Measurements from ENCODE around the gene PDK2.

PDK2 gene

GRCh38 chr17:50117202-50118051, 22.3 kb downstream of the PDK2 start:
- DNase-seq (ENCODE audit: low spot score): no peak

DNA sequence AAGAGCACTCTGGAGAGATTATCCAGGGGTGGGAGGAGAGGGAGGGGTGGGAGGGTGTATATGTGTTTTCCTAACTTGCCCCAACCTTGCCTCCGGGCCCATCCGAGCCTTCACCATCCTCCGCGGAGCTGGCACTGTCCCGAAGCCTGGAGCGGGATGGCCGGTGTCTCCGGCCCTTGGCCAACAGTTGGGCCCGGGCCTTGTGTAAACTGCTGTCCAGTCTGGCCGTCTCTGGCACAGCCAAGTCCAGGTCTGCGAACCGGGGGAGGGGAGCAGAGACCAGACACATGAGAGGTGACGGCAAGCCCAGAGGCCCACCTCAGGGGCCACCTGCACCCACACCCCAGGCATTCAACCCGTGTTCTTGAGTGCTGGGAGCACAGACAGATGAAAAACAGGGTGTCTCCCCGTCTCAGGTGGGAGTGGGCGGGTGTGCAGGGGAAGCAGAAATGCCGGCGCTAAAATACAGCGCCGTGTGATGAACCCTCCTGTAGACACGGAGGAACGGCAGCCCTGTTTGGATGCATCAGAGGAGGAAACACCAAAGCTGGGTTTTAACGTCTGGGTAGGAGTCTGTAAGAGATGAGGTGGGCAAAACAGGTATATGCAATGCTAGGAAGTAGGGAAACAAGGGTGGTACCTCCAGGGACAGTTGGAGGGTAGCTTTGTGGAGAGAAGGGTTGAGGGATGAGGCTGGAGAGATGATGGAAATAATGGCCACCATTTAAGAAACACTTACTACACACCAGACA, 23.1 kb downstream of the PDK2 start:
- DNase-seq (ENCODE audit: low spot score): no peak

GRCh38 chr17:50118828-50119218, 23.7 kb downstream of the PDK2 start:
- DNase-seq (ENCODE audit: low spot score): no peak

DNA sequence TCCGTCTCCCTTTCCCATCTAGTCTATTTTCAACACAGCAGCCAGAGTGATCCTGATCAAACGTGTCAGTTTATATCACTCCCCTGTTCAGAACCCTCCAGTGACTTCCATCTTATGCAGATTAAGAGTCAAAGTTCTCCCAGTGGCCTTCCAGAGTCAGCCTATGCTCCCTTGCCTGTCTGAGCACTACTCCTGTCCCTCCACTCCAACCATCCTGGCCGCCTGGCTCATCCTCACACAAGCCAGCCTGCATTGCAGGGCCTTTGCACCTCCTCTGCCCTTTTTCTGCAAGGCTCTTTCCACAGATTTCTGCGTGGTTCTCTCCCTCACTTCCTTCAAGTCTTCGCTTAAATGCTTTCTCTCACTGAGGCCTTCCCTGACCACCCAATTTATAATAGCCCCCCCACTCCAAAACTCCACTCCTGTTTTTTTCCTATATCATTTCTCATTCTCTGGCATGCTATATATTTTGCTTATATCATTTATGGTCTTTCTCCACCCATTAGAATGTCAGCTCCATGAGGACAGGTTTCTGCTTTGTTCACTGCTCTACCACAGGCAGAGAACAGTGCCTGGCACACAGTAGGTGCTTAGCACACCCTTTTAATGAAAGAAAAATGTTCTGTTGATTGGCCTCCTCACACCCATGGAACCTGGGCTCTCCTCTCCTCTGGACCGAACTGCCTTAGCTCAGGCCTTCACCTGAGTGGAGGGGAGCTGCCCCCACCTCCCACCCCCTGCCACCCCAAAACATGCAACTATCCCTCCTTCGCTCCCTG, 25.5 kb downstream of the PDK2 start:
- DNase-seq (ENCODE audit: low spot score): no peak

GRCh38 chr17:50122945-50123344, 27.8 kb downstream of the PDK2 start:
- no peak for DNase-seq (ENCODE audit: low spot score)

DNA sequence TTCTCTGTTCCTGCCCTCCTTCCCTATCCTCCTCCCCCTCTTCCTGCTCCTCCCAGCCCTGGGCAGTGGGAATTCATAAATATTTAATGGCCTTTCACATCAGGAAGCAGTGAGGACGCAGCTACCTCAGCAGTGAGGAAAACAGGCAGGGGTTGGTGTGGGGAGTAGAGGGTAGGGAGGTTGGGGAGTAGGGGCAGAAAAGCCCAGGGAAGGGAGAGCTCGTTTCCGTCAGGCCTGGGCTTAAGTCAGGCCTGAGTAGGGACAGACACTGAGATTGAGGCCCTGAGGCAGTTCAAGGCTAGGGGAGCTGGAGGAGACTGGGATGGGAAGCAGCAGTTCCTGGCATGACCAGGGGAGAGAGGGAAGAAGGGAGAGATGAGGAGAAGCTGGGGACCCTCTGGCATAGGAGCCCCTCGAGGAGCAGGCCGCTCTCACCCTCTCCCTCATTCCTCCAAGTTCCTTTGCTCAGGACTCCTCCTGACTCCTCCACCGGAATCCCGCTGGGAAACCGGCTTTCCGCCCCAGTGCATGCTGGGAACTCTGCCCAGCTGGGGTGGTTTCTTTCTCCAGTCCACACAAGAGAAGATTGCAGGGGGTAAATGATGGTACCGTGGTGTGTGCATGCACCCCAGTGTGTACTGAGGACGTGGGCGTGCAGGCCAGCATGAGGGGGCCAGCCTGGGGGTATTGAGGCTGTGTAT, 28.6 kb downstream of the PDK2 start:
- DNase-seq (ENCODE audit: low spot score): no peak

DNA sequence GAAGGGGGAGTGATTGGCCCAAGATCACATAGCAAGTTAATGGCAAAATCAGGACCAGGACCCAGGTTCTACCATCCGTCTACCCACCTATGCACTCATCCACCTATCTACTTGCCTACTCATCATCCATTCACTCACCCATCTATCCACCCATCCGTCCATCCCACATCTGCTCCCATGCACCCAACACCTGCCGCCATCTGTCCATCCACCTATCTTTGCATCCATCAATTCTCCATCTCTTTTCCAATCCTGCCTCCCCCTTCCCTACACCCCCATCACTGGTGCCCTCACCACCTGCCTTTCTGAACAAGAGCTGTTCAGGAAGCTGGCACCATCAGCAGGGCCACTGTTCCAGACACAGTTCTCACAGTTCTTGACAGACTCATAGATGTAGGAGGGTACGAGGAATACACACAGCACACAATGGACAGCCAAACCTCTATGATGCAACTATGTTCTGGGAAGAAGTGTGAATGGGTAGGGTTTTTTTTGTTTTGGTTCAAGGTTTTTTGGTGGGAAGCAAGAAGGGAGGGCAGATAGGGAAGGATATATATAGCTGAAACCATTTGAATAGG, 30.4 kb downstream of the PDK2 start:
- DNase-seq (ENCODE audit: low spot score): no peak

- DNase-seq (ENCODE audit: low spot score): no peak
Observed at GRCh38 chr17:50127697-50128361, 32.7 kb downstream of the PDK2 start.

DNA sequence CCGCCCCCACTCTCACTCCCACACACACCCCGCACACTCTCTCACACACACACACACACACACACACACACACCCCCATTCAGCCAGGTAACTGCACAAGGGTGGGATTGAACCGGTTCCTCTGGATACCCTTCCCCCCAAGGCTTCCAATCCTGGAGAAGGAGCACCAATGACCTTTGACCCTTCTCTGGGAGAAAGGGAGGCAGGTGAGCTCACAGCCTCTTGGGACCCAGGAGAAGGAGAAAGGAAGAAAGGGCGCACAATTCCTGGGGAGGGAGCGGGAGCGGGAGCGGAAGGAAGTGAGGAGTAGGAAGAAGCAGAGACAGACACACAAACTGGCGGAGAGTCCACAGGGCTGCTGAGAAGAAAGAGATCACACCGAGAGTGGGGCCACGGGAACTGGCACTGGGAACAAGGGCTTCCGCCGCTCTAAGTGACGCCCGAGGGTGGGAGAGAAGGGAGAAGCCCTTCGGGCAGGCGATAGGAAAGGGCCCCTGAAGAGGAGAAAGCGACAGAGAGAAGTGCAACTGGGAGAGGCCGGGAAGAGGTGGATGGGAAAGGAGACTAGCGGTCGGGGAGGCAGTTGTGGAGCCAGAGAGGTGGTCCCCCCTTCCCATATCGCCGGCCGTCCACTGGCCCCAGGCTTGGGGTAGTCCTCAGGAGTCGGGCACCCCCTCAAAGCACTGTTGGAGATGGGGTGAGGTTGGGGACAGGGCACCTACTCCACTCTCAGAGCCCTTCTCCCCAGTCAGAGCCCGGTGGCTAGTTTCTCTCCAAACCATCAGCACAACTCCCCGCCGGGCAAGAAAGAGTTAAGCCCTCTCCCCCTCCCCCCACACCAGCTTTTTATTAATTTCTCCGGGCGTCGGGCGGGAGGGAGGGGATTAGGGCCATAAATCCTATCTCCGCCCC, 33.5 kb downstream of the PDK2 start:
- no peak for DNase-seq (ENCODE audit: low spot score)

DNA sequence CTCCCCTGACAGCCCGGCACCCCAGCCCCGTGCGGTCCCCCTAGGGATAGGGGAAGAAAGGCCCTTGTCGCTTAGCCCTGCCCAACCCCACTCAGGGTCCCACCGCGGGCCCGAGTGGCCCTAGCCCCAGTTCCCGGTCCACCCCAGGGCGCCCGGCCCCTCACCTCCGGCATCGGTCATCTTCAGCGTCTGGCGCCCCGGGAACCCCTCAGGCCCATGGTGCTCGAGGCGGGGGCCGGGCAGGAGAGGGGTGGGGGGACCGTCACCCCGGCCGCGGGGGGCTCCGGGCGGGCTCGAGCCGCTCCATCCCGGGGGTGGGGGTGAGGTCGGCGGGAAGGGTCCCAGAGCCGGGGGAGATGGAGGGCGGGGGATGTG, 34.2 kb downstream of the PDK2 start:
- DNase-seq (ENCODE audit: low spot score): no peak

DNA sequence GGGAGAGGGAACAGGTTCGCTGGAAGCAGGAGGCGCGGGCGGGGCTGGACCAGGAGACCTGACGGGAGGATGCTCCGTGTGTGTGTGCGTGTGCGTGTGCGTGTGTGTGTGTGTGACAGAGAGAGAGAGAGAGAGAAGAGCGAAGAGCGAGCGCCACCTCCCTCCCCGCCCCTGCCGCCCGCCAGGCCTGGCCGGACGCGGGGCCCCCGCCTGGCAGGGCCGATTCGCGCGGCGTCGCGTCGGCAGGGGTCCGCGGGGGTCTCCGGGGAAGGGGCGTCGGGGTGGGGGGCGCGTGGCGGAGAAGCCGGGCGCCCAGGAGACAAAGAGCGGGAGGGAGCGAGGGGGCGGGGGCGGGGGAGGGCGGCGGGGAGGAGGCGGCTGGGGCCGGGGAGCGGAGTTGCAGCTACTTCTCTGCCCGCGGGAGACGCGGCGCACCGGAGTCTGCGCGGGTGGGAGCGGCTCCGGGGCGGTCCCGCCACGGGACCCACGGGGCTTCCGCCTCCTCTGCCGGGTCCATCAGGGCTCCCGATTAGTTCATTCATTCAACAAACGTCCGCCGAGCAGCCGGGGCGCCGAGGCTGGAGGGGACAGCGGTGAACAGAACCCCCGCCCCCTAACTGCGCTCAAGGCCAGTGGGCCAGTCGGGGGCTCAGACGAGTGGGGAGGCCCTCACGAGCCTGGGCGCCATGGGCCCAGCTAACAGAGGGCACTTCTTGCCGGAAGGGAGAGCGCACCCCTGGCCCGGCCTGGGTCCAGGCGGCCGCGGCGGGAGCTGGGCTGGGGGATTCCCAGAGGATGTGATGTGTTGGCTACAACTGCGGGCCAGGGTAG, 34.8 kb downstream of the PDK2 start, which contains the start of gene SAMD14:
Gene SAMD14, minus strand, starts transcription at position 433 of the 831 bp plus-strand sequence. CDS start 5,201 bp downstream, outside the sequence.
- DNase-seq (ENCODE audit: low spot score): no peak

DNA sequence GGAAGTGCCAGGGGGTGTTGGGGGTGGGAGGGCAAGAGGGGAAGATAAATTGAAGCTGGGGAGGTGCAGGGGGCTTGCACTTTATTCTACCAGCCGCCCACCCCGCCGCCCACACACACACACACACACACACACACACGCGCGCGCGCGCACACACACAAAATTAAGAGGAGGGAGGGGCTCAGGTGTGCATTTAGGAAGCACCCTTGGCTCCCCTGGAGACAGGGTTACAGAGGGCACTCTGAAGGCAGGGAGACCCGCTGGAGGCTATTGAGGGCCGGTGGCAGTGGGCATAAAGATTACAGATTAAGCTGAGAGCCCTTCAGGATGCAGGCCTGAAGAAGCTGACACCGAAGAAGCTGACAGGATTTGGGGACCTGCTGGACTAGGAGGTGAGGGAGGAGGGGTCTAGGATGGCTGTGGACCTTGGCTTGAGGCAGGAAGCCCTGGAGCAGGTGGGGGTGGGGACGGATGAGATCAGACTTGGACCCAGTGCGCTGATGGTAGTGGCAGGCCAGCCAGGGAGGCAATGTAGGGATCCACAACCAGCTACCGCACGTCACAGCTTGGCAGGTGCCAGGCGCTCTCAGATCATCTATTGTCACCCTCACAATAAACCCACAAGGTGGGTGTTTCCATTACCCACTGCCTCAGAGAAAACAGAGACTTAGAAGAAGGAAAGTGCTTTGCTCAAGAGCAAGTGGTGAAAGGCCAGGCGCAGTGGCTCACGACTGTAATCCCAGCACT, 35.6 kb downstream of the PDK2 start:
- DNase-seq (ENCODE audit: low spot score): no peak

DNA sequence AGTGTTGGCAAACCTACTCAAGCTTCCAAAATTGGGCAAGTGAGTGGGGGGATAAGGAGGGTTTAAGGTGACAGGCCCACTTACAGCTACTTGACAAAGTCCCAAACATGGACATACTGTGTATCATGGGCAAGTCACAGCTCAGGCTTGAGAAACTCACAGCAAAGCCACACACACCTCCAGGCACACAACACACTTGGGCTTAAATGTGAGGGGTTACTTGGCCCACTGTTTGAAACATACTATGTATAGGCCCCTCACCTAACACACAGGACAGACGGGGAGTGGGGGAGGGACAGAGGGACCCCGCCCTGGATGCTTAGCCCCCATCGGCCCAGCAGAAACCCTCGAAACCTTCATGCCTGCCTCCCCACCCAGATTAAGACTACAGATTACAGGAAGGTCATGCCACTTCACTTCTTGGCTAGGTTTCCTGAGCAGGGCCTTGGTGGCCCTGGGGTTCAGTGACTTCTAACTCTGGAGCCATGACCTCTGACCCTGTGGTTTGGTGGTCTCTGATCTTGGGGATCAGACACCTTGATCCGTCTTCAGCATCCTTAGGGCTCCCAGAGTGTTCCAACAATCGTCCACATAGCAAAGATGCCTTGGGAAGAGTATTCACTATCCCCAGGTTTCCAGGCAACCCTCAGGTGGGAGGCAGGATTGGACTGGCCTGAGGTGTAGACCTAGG, 37.1 kb downstream of the PDK2 start:
- no peak for DNase-seq (ENCODE audit: low spot score)

DNA sequence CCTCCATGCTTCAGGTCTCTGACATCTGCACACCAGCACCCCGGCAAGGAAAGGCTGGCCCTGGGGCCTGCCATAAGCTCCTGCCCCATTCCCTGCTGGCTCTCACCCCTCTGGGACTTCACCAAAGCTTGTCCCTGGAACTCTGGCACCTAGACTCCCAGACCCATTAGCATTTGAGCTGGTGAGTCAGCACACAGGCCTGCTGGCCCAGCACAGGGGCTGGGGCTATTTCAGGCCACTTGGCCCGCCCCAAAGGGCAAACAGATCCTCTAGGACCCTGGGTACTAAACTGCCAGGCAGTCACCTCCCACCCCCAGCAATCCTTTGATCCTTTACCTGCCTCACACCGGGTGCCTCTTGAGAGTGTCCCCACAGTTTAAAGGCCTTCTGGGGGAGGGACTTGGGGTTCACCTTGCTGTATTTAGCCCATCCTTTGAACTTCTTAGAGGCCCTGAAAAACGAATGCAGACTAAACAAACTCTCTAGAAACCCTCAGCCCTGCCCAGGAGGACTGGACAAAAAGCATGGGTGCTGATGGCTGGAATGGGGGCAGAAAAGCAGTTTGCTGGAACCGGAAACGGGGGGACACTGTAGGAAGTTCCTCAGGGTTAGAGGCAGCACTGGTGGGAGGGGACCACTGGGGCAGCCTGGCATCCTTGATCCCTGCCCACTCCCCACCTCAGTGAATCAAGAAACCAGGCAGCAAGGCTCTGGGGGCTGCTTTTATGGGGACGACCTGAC, 38.0 kb downstream of the PDK2 start:
- no peak for DNase-seq (ENCODE audit: low spot score)

GRCh38 chr17:50133769-50134099, 38.6 kb downstream of the PDK2 start:
- DNase-seq (ENCODE audit: low spot score): no peak

GRCh38 chr17:50134206-50135110, 39.3 kb downstream of the PDK2 start:
- DNase-seq (ENCODE audit: low spot score): no peak

All from left forelimb (tissue), 1 donor.